Measurements from ENCODE around the gene CDH23. TPM values are rescaled to one million over a fixed set of nuclear protein-coding genes. Genes with fewer than 3 reads are reported as not detected.

The CDH23 gene
- total RNA-seq, 1 experiment from 2014 or later, result not detected

- DNase-seq (ENCODE audit: low read depth), result no peak
These were observed 401.0 kb downstream of the CDH23 start for GRCh38 chr10:71797533-71798307.

GRCh38 chr10:71798308-71798624 is 401.5 kb downstream of the CDH23 start:
- DNase-seq (ENCODE audit: low read depth), result no peak

- no peak for DNase-seq (ENCODE audit: low read depth)
These were observed 402.4 kb downstream of the CDH23 start for GRCh38 chr10:71799112-71799511.

- no peak for DNase-seq (ENCODE audit: low read depth)
These were observed 403.1 kb downstream of the CDH23 start for GRCh38 chr10:71799608-71800453.

GRCh38 chr10:71801361-71801760 is 404.6 kb downstream of the CDH23 start:
- no peak for DNase-seq (ENCODE audit: low read depth)

- DNase-seq (ENCODE audit: low read depth), result no peak
These were observed 405.5 kb downstream of the CDH23 start for GRCh38 chr10:71802235-71802634.

GRCh38 chr10:71802715-71803488 is 406.2 kb downstream of the CDH23 start:
- no peak for DNase-seq (ENCODE audit: low read depth)

- no peak for DNase-seq (ENCODE audit: low read depth)
These were observed 407.4 kb downstream of the CDH23 start for GRCh38 chr10:71804077-71804476.

- no peak for DNase-seq (ENCODE audit: low read depth)
These were observed 409.3 kb downstream of the CDH23 start for GRCh38 chr10:71805776-71806703.

GRCh38 chr10:71806704-71807556 is 410.2 kb downstream of the CDH23 start:
- DNase-seq (ENCODE audit: low read depth), result no peak

- DNase-seq (ENCODE audit: low read depth), result no peak
These were observed 411.1 kb downstream of the CDH23 start for GRCh38 chr10:71807557-71808510.

- no peak for DNase-seq (ENCODE audit: low read depth)
These were observed 412.9 kb downstream of the CDH23 start for GRCh38 chr10:71809628-71810027.

GRCh38 chr10:71810048-71810750 is 413.5 kb downstream of the CDH23 start:
- no peak for DNase-seq (ENCODE audit: low read depth)

GRCh38 chr10:71811351-71811750 is 414.6 kb downstream of the CDH23 start:
- no peak for DNase-seq (ENCODE audit: low read depth)

GRCh38 chr10:71812016-71812912 is 415.5 kb downstream of the CDH23 start:
- DNase-seq (ENCODE audit: low read depth), result peak; percentile 35

- no peak for DNase-seq (ENCODE audit: low read depth)
These were observed 416.3 kb downstream of the CDH23 start for GRCh38 chr10:71812913-71813590.

GRCh38 chr10:71814922-71815411 is 418.2 kb downstream of the CDH23 start:
- no peak for DNase-seq (ENCODE audit: low read depth)

Measured in M059J (cell line).